H9 (cell line): ENCODE data around the gene TRIM56. TPM values are rescaled to one million over a fixed set of nuclear protein-coding genes. Genes with fewer than 3 reads are reported as not detected.
"Not testable (repeated sequence)": the region's sequence is repeated elsewhere in the genome, so short reads cannot be mapped to it uniquely, and the experiment has no call there.

Experiments used
- DNase-seq: peaks from one replicate; pipeline ENCODE4 v3.0.0-alpha.2; 2017
- H2AFZ ChIP-seq: one replicate; pipeline ENCODE4 v1.6.1; 2013; ENCODE audit warnings: mild to moderate bottlenecking, low read length, control low read depth, moderate library complexity
- H2AK5ac ChIP-seq: 2 replicates; pipeline ENCODE4 v1.6.1; 2013; ENCODE audit warnings: low read length, control low read depth, mixed read lengths; ENCODE audit not compliant: insufficient read length
- H2BK120ac ChIP-seq: one replicate; pipeline ENCODE4 v1.6.1; 2013; ENCODE audit warnings: low read depth, mild to moderate bottlenecking, low read length, control low read depth, inconsistent platforms; ENCODE audit not compliant: poor library complexity, severe bottlenecking
- H2BK12ac ChIP-seq: 2 replicates; pipeline ENCODE4 v1.6.1; 2013; ENCODE audit warnings: low read length, control low read depth, mixed read lengths, low read depth; ENCODE audit not compliant: insufficient read length
- H2BK15ac ChIP-seq: 2 replicates; pipeline ENCODE4 v1.6.1; 2013; ENCODE audit warnings: low read depth, low read length, control low read depth
- H2BK20ac ChIP-seq: one replicate; pipeline ENCODE4 v1.6.1; 2013; ENCODE audit warnings: low read depth, mild to moderate bottlenecking, low read length, control low read depth, inconsistent platforms; ENCODE audit not compliant: poor library complexity, severe bottlenecking
- H2BK5ac ChIP-seq: 2 replicates; pipeline ENCODE4 v1.6.1; 2013; ENCODE audit warnings: low read length, control low read depth, mixed read lengths; ENCODE audit not compliant: insufficient read length
- H3K14ac ChIP-seq: 2 replicates; pipeline ENCODE4 v1.6.1; 2013; ENCODE audit warnings: low read length, control low read depth; ENCODE audit not compliant: insufficient read depth
- H3K18ac ChIP-seq: 2 replicates; pipeline ENCODE4 v1.6.1; 2013; ENCODE audit warnings: low read depth, mild to moderate bottlenecking, mixed read lengths, low read length, control low read depth; ENCODE audit not compliant: insufficient read length
- H3K23ac ChIP-seq: 2 replicates; pipeline ENCODE4 v1.6.1; 2013; ENCODE audit warnings: low read length, control low read depth, mixed read lengths, low read depth; ENCODE audit not compliant: insufficient read length
- H3K23me2 ChIP-seq: 2 replicates; pipeline ENCODE4 v1.6.1; 2013; ENCODE audit warnings: low read depth, mild to moderate bottlenecking, mixed read lengths, low read length, control low read depth; ENCODE audit not compliant: insufficient read length, poor library complexity, severe bottlenecking
- H3K27ac ChIP-seq: 2 replicates; pipeline ENCODE4 v1.5.1; 2013; ENCODE audit warnings: low read length, control low read depth, mixed read lengths, low read depth; ENCODE audit not compliant: insufficient read length
- H3K27me3 ChIP-seq: 2 replicates; pipeline ENCODE4 v1.6.1; 2013; ENCODE audit warnings: low read length, control low read depth, inconsistent platforms; ENCODE audit not compliant: insufficient read depth
- H3K4ac ChIP-seq: 2 replicates; pipeline ENCODE4 v1.6.1; 2013; ENCODE audit warnings: low read depth, mild to moderate bottlenecking, control low read depth, inconsistent platforms, low read length, moderate library complexity
- H3K4me1 ChIP-seq: 2 replicates; pipeline ENCODE4 v1.6.1; 2013; ENCODE audit warnings: low read length, control low read depth, inconsistent platforms; ENCODE audit not compliant: insufficient read depth
- H3K4me2 ChIP-seq: 2 replicates; pipeline ENCODE4 v1.6.1; 2013; ENCODE audit warnings: low read length, control low read depth, mixed read lengths; ENCODE audit not compliant: insufficient read length, insufficient read depth
- H3K56ac ChIP-seq: 2 replicates; pipeline ENCODE4 v1.6.1; 2013; ENCODE audit warnings: low read depth, mild to moderate bottlenecking, mixed read lengths, low read length, control low read depth; ENCODE audit not compliant: insufficient read length
- H3K79me1 ChIP-seq: 2 replicates; pipeline ENCODE4 v1.6.1; 2013; ENCODE audit warnings: low read depth, mild to moderate bottlenecking, moderate library complexity, low read length, control low read depth, inconsistent platforms; ENCODE audit not compliant: insufficient read depth, poor library complexity, severe bottlenecking
- H3K79me2 ChIP-seq: 2 replicates; pipeline ENCODE4 v1.6.1; 2013; ENCODE audit warnings: low read length, control low read depth, inconsistent platforms; ENCODE audit not compliant: insufficient read depth
- H3K9ac ChIP-seq: 2 replicates; pipeline ENCODE4 v1.6.1; 2013; ENCODE audit warnings: low read length, control low read depth, mixed read lengths; ENCODE audit not compliant: insufficient read length; ENCODE audit errors: extremely low read depth
- H3K9me3 ChIP-seq: one replicate; pipeline ENCODE4 v1.6.1; 2013; ENCODE audit warnings: low read depth, low read length, inconsistent platforms; ENCODE audit not compliant: control insufficient read depth
- H3T11ph ChIP-seq: one replicate; pipeline ENCODE4 v1.6.1; 2013; ENCODE audit warnings: mild to moderate bottlenecking, low read length, control low read depth, inconsistent platforms
- H4K20me1 ChIP-seq: one replicate; pipeline ENCODE4 v1.6.1; 2013; ENCODE audit not compliant: control insufficient read depth, insufficient read length, insufficient read depth
- H4K5ac ChIP-seq: 2 replicates; pipeline ENCODE4 v1.6.1; 2013; ENCODE audit warnings: low read depth, mild to moderate bottlenecking, mixed read lengths, low read length, control low read depth; ENCODE audit not compliant: insufficient read length
- H4K8ac ChIP-seq: replicated peaks from 2 replicates; pipeline ENCODE4 v1.6.1; 2013; ENCODE audit warnings: low read length, control low read depth, mixed read lengths, low read depth; ENCODE audit not compliant: insufficient read length
- H4K91ac ChIP-seq: 2 replicates; pipeline ENCODE4 v1.6.1; 2013; ENCODE audit warnings: low read depth, mild to moderate bottlenecking, moderate library complexity, mixed read lengths, low read length, control low read depth; ENCODE audit not compliant: insufficient read length
- H3K27ac Mint-ChIP-seq, 3 experiments: 2 replicates in 2 of 3; 3 replicates in 1 of 3; pipeline ENCODE4 v1.8.0; 2020 to 2021; ENCODE audit warnings: mixed read lengths in 3 of 3, mild to moderate bottlenecking in 1 of 3, moderate library complexity in 1 of 3
- H3K27me3 Mint-ChIP-seq: 2 replicates; pipeline ENCODE4 v1.8.0; 2021; ENCODE audit warnings: low read depth, mild to moderate bottlenecking, moderate library complexity, mixed read lengths
- H3K36me3 Mint-ChIP-seq, 3 experiments: 2 replicates in 2 of 3; 3 replicates in 1 of 3; pipeline ENCODE4 v1.8.0; 2020 to 2021; ENCODE audit warnings: low read depth in 3 of 3, mixed read lengths in 3 of 3; ENCODE audit not compliant: insufficient read depth in 1 of 3
- H3K4me1 Mint-ChIP-seq, 2 experiments: 2 replicates each; pipeline ENCODE4 v1.8.0; 2020; ENCODE audit warnings: mixed read lengths in 2 of 2
- H3K4me3 Mint-ChIP-seq, 2 experiments: 2 replicates in 1 of 2; 3 replicates in 1 of 2; pipeline ENCODE4 v1.8.0; 2020 to 2021; ENCODE audit warnings: mild to moderate bottlenecking in 2 of 2, mixed read lengths in 2 of 2, moderate library complexity in 1 of 2
- H3K9me3 Mint-ChIP-seq, 2 experiments: 2 replicates in 1 of 2; 3 replicates in 1 of 2; pipeline ENCODE4 v1.8.0; 2020; ENCODE audit warnings: mild to moderate bottlenecking in 2 of 2, mixed read lengths in 2 of 2, moderate library complexity in 1 of 2
- WGBS: extraction: QIAGEN DNeasy Blood & Tissue Kit; methylation state at CpG from one replicate; pipeline ENCODE4 v1.1.7; 2013; ENCODE audit warnings: missing lambda C conversion rate, low lambda C conversion rate, mixed read lengths; ENCODE audit not compliant: insufficient read length; ENCODE audit errors: extremely low coverage; 5-methylcytosine and 5-hydroxymethylcytosine counted together
- total RNA-seq: library from RNA; stranded (reverse); gene quantifications from 2 replicates; pipeline ENCODE4 v1.2.1, GENCODE V29; 2021
- TF ChIP-seq, protein P1 (sequence below): fragments of 200-600 bp; sonication (generic); conservative IDR thresholded peaks from 3 replicates; pipeline ENCODE4 v1.8.0; 2021; ENCODE audit warnings: antibody characterized with exemption, mild to moderate bottlenecking

TRIM56 gene
- total RNA-seq, 1 experiment from 2014 or later = 21.8 TPM

DNA sequence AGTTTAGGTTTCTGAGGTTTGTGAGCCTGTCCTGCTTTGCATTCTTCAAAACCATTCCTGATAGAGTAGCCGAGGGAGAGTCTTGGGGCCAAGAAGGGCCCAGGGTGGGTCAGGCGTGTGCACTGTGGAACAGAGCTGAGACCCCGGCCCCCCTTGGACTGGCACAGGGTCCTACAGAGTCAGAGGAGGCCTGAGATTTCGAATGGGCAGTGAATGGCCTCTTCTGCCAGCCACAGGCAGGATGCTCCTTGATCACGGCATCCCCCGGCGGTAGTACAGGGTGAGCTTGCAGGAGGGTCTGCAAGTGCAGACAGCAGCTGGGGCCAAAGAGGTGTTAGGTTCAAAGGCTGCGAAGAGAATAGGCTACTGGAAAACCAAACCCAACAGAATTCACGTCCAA, 4.6 kb downstream of the TRIM56 start:
- DNase-seq = no peak
- no peak overlapping the region for H2AK5ac ChIP-seq
- no peak overlapping the region for H3K9ac ChIP-seq
- Mint-ChIP-seq H3K27ac (0 out of 7 replicates have a peak overlapping the region, but pooled peaks of 1 of the 3 experiments have one; percentile 15), H3K9me3 (peaks cover 9% of the 10 kb centered on the region in 2 experiments), H3K36me3 (peaks cover 15 to 40% (median 23%) of the 10 kb centered on the region in 3 experiments; a peak in 6 of 7 replicates), H3K4me1 (peaks cover 15% of the 10 kb centered on the region in 2 experiments), H3K27me3 (peaks cover 2% of the 10 kb centered on the region; the same call in 1 of the 2 replicates), H3K4me3 (no peak overlapping the region)
- H3K23ac ChIP-seq = no peak overlapping the region
- H2BK120ac ChIP-seq = no peak overlapping the region
- H4K91ac ChIP-seq = peak overlapping the region; percentile 89
- no peak overlapping the region for H2BK15ac ChIP-seq
- no peak overlapping the region for H2BK20ac ChIP-seq
- no peak overlapping the region for H4K8ac ChIP-seq
- no peaks in the 10 kb centered on the region for H3K9me3 ChIP-seq
- H2AFZ ChIP-seq = no peak overlapping the region
- peaks cover 4% of the 10 kb centered on the region; the same call in 1 of the 2 replicates for H3K79me2 ChIP-seq
- H3K4me2 ChIP-seq = no peak overlapping the region
- H4K5ac ChIP-seq = no peak overlapping the region
- H3K79me1 ChIP-seq = peaks cover 3% of the 10 kb centered on the region
- no peak overlapping the region for H3K27ac ChIP-seq
- peaks cover 2% of the 10 kb centered on the region; the same call in 1 of the 2 replicates for H3K4me1 ChIP-seq
- WGBS = no CpG with 5 or more reads among the region's 9 CpGs
- TF ChIP-seq, protein P1, sequence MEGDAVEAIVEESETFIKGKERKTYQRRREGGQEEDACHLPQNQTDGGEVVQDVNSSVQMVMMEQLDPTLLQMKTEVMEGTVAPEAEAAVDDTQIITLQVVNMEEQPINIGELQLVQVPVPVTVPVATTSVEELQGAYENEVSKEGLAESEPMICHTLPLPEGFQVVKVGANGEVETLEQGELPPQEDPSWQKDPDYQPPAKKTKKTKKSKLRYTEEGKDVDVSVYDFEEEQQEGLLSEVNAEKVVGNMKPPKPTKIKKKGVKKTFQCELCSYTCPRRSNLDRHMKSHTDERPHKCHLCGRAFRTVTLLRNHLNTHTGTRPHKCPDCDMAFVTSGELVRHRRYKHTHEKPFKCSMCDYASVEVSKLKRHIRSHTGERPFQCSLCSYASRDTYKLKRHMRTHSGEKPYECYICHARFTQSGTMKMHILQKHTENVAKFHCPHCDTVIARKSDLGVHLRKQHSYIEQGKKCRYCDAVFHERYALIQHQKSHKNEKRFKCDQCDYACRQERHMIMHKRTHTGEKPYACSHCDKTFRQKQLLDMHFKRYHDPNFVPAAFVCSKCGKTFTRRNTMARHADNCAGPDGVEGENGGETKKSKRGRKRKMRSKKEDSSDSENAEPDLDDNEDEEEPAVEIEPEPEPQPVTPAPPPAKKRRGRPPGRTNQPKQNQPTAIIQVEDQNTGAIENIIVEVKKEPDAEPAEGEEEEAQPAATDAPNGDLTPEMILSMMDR = no peak
- no peak overlapping the region for H2BK5ac ChIP-seq
- H3K14ac ChIP-seq = no peak overlapping the region
- H3K23me2 ChIP-seq = peaks cover 13% of the 10 kb centered on the region
- H3T11ph ChIP-seq = no peak overlapping the region
- no peak overlapping the region for H3K18ac ChIP-seq
- no peak overlapping the region for H2BK12ac ChIP-seq
- no peaks in the 10 kb centered on the region for H3K27me3 ChIP-seq
- no peak overlapping the region for H3K4ac ChIP-seq
- H4K20me1 ChIP-seq = no peaks in the 10 kb centered on the region
- H3K56ac ChIP-seq = no peak overlapping the region

DNA sequence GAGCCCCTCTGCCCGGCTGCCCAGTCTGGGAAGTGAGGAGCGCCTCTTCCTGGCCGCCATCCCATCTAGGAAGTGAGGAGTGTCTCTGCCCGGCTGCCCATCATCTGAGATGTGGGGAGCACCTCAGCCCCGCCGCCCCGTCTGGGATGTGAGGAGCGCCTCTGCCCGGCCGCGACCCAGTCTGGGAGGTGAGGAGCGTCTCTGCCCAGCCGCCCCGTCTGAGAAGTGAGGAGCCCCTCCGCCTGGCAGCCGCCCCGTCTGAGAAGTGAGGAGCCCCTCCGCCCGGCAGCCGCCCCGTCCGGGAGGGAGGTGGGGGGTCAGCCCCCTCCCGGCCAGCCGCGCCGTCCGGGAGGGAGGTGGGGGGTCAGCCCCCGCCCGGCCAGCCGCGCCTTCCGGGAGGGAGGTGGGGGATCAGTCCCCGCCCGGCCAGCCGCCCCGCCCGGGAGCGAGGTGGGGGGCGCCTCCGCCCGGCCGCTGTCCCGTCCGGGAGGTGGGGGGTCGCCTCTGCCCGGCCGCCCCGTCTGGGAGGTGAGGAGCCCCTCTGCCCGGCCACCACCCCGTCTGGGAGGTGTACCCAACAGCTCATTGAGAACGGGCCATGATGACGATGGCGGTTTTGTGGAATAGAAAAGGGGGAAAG, 7.1 kb downstream of the TRIM56 start:
- not testable (repeated sequence) for H2BK120ac ChIP-seq, H3K4me3 Mint-ChIP-seq, H3K56ac ChIP-seq, H4K91ac ChIP-seq, H3K9ac ChIP-seq, H2BK20ac ChIP-seq, H4K5ac ChIP-seq, H4K20me1 ChIP-seq, H3K27me3 ChIP-seq, H3K27ac ChIP-seq, H3K4ac ChIP-seq, H3K23me2 ChIP-seq, H3T11ph ChIP-seq, H3K4me1 ChIP-seq, H3K79me1 ChIP-seq, H3K27ac Mint-ChIP-seq, H3K27me3 Mint-ChIP-seq, DNase-seq, H2BK5ac ChIP-seq, H2AK5ac ChIP-seq, H3K18ac ChIP-seq, H3K79me2 ChIP-seq, H3K9me3 ChIP-seq, H3K4me2 ChIP-seq, H4K8ac ChIP-seq, H2AFZ ChIP-seq, H3K23ac ChIP-seq, H2BK12ac ChIP-seq, H3K9me3 Mint-ChIP-seq, H2BK15ac ChIP-seq, H3K14ac ChIP-seq
- WGBS = no CpG with 5 or more reads among the region's 53 CpGs
- H3K4me1 Mint-ChIP-seq = peaks cover 16 to 18% of the 10 kb centered on the region in 2 experiments
- H3K36me3 Mint-ChIP-seq = peaks cover 14 to 38% (median 23%) of the 10 kb centered on the region in 3 experiments; a peak in 6 of 7 replicates
